PC-9 (cell line): Measurements from ENCODE around the gene TMEM151A.

Source experiments
- EZH2 ChIP-seq: fragments of 200-600 bp; sonication (generic); IDR thresholded peaks from 2 replicates; pipeline ENCODE4 v1.8.0; 2017; ENCODE audit warnings: antibody characterized with exemption, low read depth
- TF ChIP-seq, protein P1 (sequence below): fragments of 200-600 bp; sonication (generic); conservative IDR thresholded peaks from 2 replicates; pipeline ENCODE4 v1.6.1; 2017; ENCODE audit warnings: mixed run types, antibody characterized with exemption, mild to moderate bottlenecking, moderate library complexity

- TF ChIP-seq, protein P1, sequence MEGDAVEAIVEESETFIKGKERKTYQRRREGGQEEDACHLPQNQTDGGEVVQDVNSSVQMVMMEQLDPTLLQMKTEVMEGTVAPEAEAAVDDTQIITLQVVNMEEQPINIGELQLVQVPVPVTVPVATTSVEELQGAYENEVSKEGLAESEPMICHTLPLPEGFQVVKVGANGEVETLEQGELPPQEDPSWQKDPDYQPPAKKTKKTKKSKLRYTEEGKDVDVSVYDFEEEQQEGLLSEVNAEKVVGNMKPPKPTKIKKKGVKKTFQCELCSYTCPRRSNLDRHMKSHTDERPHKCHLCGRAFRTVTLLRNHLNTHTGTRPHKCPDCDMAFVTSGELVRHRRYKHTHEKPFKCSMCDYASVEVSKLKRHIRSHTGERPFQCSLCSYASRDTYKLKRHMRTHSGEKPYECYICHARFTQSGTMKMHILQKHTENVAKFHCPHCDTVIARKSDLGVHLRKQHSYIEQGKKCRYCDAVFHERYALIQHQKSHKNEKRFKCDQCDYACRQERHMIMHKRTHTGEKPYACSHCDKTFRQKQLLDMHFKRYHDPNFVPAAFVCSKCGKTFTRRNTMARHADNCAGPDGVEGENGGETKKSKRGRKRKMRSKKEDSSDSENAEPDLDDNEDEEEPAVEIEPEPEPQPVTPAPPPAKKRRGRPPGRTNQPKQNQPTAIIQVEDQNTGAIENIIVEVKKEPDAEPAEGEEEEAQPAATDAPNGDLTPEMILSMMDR, result no peak
- TF ChIP-seq EZH2, result no peak
Observed at GRCh38 chr11:66280428-66280827, 11.3 kb upstream of the TMEM151A start.
